GM12892 (cell line): ENCODE measurements around the gene MYLK.

Source experiments
- POLR2A ChIP-seq: IDR thresholded peaks from 2 replicates; pipeline ENCODE4 v1.6.1; 2011; ENCODE audit warnings: low read depth, low read length, control low read depth
- POLR2AphosphoS5 ChIP-seq: IDR thresholded peaks from 2 replicates; pipeline ENCODE4 v1.6.1; 2011; ENCODE audit warnings: low read depth, low read length, control low read depth

GRCh38 chr3:123595396-123596180 lies 288.5 kb downstream of the MYLK start:
- TF ChIP-seq POLR2A (no peak), POLR2AphosphoS5 (no peak)
